ENCODE results near the gene LNX1. TPM values are rescaled to one million over a fixed set of nuclear protein-coding genes. Genes with fewer than 3 reads are reported as not detected.

The LNX1 gene
- polyA plus RNA-seq, 3 donors = 0.09 to 0.13 TPM; not detected in 1

GRCh38 chr4:53422367-53422766 lies 168.9 kb downstream of the LNX1 start:
- peaks cover 21 to 51% of the 10 kb centered on the region in 2 donors for H3K36me3 ChIP-seq (replicated peaks in 1 of 2; ENCODE audit: control insufficient read depth in 1 of 2, insufficient read depth in 2 of 2, low read length in 2 of 2)
- H3K27ac ChIP-seq (ENCODE audit: low read depth in 1 of 2, low read length in 2 of 2) = no peak overlapping the region
- H2AFZ ChIP-seq (ENCODE audit: insufficient read depth, low read depth, low read length, poor library complexity, severe bottlenecking) = no peak overlapping the region
- TF ChIP-seq CTCF (IDR thresholded peaks at IDR 0.05) = no peak
- H3K9me3 ChIP-seq (replicated peaks in 1 of 2; ENCODE audit: control insufficient read depth in 1 of 2, insufficient read depth in 1 of 2, low read length in 2 of 2) = no peaks in the 10 kb centered on the region
- H4K20me1 ChIP-seq (ENCODE audit: insufficient read depth, low read length) = no peaks in the 10 kb centered on the region
- no peak overlapping the region for H3K27ac Mint-ChIP-seq
- intact Hi-C loops (cut with micrococcal nuclease) = no loop called here
- H3K9ac ChIP-seq (ENCODE audit: insufficient read depth, low read length, poor library complexity, severe bottlenecking) = no peak overlapping the region
- no peaks in the 10 kb centered on the region for H3K4me1 ChIP-seq (ENCODE audit: control insufficient read depth in 1 of 2, insufficient read depth in 2 of 2, low read length in 2 of 2)
- H3K4me2 ChIP-seq (replicated peaks; ENCODE audit: extremely low read depth, low read length, poor library complexity, severe bottlenecking) = no peak overlapping the region
- no peaks in the 10 kb centered on the region for H3K27me3 ChIP-seq (ENCODE audit: control insufficient read depth in 2 of 2, insufficient read depth in 2 of 2, low read length in 2 of 2)
- H3K4me1 Mint-ChIP-seq = no peaks in the 10 kb centered on the region
- H3K27me3 Mint-ChIP-seq (ENCODE audit: low read depth in 3 of 3) = no peaks in the 10 kb centered on the region
- no CpG with 5 or more reads among the region's 1 CpG for WGBS (ENCODE audit: insufficient coverage)
- no peaks in the 10 kb centered on the region for H3K9me3 Mint-ChIP-seq
- H3K4me3 Mint-ChIP-seq = no peak overlapping the region
- peaks cover 23 to 40% of the 10 kb centered on the region in 2 donors for H3K36me3 Mint-ChIP-seq
- no peak for DNase-seq
- H3K4me3 ChIP-seq (replicated peaks in 1 of 3; ENCODE audit: low read depth in 2 of 3, low read length in 3 of 3) = no peak overlapping the region
- no peaks in the 10 kb centered on the region for H3K79me2 ChIP-seq (ENCODE audit: insufficient read depth, low read length)

- H3K9ac ChIP-seq (ENCODE audit: insufficient read depth, low read length, poor library complexity, severe bottlenecking) = no peak overlapping the region
- no peaks in the 10 kb centered on the region for H3K4me1 Mint-ChIP-seq
- no peaks in the 10 kb centered on the region for H3K27me3 Mint-ChIP-seq (ENCODE audit: low read depth in 3 of 3)
- no peak for DNase-seq
- H3K4me1 ChIP-seq (ENCODE audit: control insufficient read depth in 1 of 2, insufficient read depth in 2 of 2, low read length in 2 of 2) = no peaks in the 10 kb centered on the region
- no peak overlapping the region for H3K4me3 ChIP-seq (replicated peaks in 1 of 3; ENCODE audit: low read depth in 2 of 3, low read length in 3 of 3)
- no peak overlapping the region for H3K4me2 ChIP-seq (replicated peaks; ENCODE audit: extremely low read depth, low read length, poor library complexity, severe bottlenecking)
- H3K4me3 Mint-ChIP-seq = no peak overlapping the region
- peaks cover 20 to 39% of the 10 kb centered on the region in 2 donors for H3K36me3 Mint-ChIP-seq
- H3K36me3 ChIP-seq (replicated peaks in 1 of 2; ENCODE audit: control insufficient read depth in 1 of 2, insufficient read depth in 2 of 2, low read length in 2 of 2) = peaks cover 15 to 46% of the 10 kb centered on the region in 2 donors
- no peaks in the 10 kb centered on the region for H3K9me3 ChIP-seq (replicated peaks in 1 of 2; ENCODE audit: control insufficient read depth in 1 of 2, insufficient read depth in 1 of 2, low read length in 2 of 2)
- H3K79me2 ChIP-seq (ENCODE audit: insufficient read depth, low read length) = no peaks in the 10 kb centered on the region
- no peak for TF ChIP-seq CTCF (IDR thresholded peaks at IDR 0.05)
- no peak overlapping the region for H3K27ac Mint-ChIP-seq
- no peak overlapping the region for H3K27ac ChIP-seq (ENCODE audit: low read depth in 1 of 2, low read length in 2 of 2)
- no peaks in the 10 kb centered on the region for H3K9me3 Mint-ChIP-seq
- 83% methylated on average over 1 of the region's 2 CpGs for WGBS (ENCODE audit: insufficient coverage)
- no peak overlapping the region for H2AFZ ChIP-seq (ENCODE audit: insufficient read depth, low read depth, low read length, poor library complexity, severe bottlenecking)
- intact Hi-C loops (cut with micrococcal nuclease) = no loop called here
- no peaks in the 10 kb centered on the region for H3K27me3 ChIP-seq (ENCODE audit: control insufficient read depth in 2 of 2, insufficient read depth in 2 of 2, low read length in 2 of 2)
- H4K20me1 ChIP-seq (ENCODE audit: insufficient read depth, low read length) = no peaks in the 10 kb centered on the region
These were observed 169.5 kb downstream of the LNX1 start for GRCh38 chr4:53421791-53422190.

Data from CD14-positive monocyte (primary cell).